ENCODE results near the gene ANXA9. TPM values are rescaled to one million over a fixed set of nuclear protein-coding genes. Genes with fewer than 3 reads are reported as not detected.

The ANXA9 gene
- total RNA-seq, 1 donor from 2014 or later, result not detected

GRCh38 chr1:151039521-151039920 is 57.4 kb downstream of the ANXA9 start:
- Mint-ChIP-seq H3K27me3 (ENCODE audit: unreplicated experiment) (no peaks in the 10 kb centered on the region), H3K36me3 (ENCODE audit: unreplicated experiment) (peaks cover 4% of the 10 kb centered on the region), H3K4me3 (ENCODE audit: unreplicated experiment) (no peak overlapping the region), H3K4me1 (ENCODE audit: low read depth, unreplicated experiment) (no peaks in the 10 kb centered on the region), H3K9me3 (ENCODE audit: unreplicated experiment) (peaks cover 3% of the 10 kb centered on the region), H3K27ac (ENCODE audit: unreplicated experiment) (no peak overlapping the region)
- no peak for TF ChIP-seq CTCF (IDR thresholded peaks at IDR 0.05; ENCODE audit: partially characterized antibody, unreplicated experiment)
- no peak for DNase-seq

GRCh38 chr1:151043163-151043562 is 61.1 kb downstream of the ANXA9 start:
- no peak for DNase-seq
- H3K36me3 Mint-ChIP-seq (ENCODE audit: unreplicated experiment), result peaks cover 4% of the 10 kb centered on the region
- no peaks in the 10 kb centered on the region for H3K4me1 Mint-ChIP-seq (ENCODE audit: low read depth, unreplicated experiment)
- no peak for TF ChIP-seq CTCF (IDR thresholded peaks at IDR 0.05; ENCODE audit: partially characterized antibody, unreplicated experiment)
- H3K27ac Mint-ChIP-seq (ENCODE audit: unreplicated experiment), result no peak overlapping the region
- peaks cover 9% of the 10 kb centered on the region for H3K9me3 Mint-ChIP-seq (ENCODE audit: unreplicated experiment)
- H3K27me3 Mint-ChIP-seq (ENCODE audit: unreplicated experiment), result no peaks in the 10 kb centered on the region
- no peak overlapping the region for H3K4me3 Mint-ChIP-seq (ENCODE audit: unreplicated experiment)

Other genes with a start within 250 kb of the ANXA9 start
- gene CTSS, start 216.5 kb upstream of the ANXA9 start, total RNA-seq (ENCODE audit: unreplicated experiment), result 0.81 TPM
- gene CTSK, start 174.0 kb upstream of the ANXA9 start, total RNA-seq (ENCODE audit: unreplicated experiment), result 8.8 TPM
- gene ARNT, start 105.7 kb upstream of the ANXA9 start, total RNA-seq (ENCODE audit: unreplicated experiment), result 39.1 TPM
- gene CTXND2, start 95.2 kb upstream of the ANXA9 start, total RNA-seq (ENCODE audit: unreplicated experiment), result not detected
- 57.0 TPM for gene SETDB1, start 55.9 kb upstream of the ANXA9 start, total RNA-seq (ENCODE audit: unreplicated experiment)
- 94.2 TPM for gene CERS2, start 7.5 kb upstream of the ANXA9 start, total RNA-seq (ENCODE audit: unreplicated experiment)
- gene MINDY1, start 24.6 kb downstream of the ANXA9 start, total RNA-seq (ENCODE audit: unreplicated experiment), result 26.2 TPM
- gene PRUNE1, start 26.2 kb downstream of the ANXA9 start, total RNA-seq (ENCODE audit: unreplicated experiment), result 14.9 TPM
- 1.4 TPM for gene BNIPL, start 54.3 kb downstream of the ANXA9 start, total RNA-seq (ENCODE audit: unreplicated experiment)
- 1.8 TPM for gene C1orf56, start 65.5 kb downstream of the ANXA9 start, total RNA-seq (ENCODE audit: unreplicated experiment)
- gene CDC42SE1, start 77.3 kb downstream of the ANXA9 start, total RNA-seq (ENCODE audit: unreplicated experiment), result 127 TPM
- gene MLLT11, start 78.1 kb downstream of the ANXA9 start, total RNA-seq (ENCODE audit: unreplicated experiment), result 504 TPM
- gene GABPB2, start 88.5 kb downstream of the ANXA9 start, total RNA-seq (ENCODE audit: unreplicated experiment), result 5.4 TPM
- 119 TPM for gene SEMA6C, start 164.3 kb downstream of the ANXA9 start, total RNA-seq (ENCODE audit: unreplicated experiment)
- not detected for gene TNFAIP8L2, start 174.4 kb downstream of the ANXA9 start, total RNA-seq (ENCODE audit: unreplicated experiment)
- 21.9 TPM for gene LYSMD1, start 183.6 kb downstream of the ANXA9 start, total RNA-seq (ENCODE audit: unreplicated experiment)
- gene SCNM1, start 183.9 kb downstream of the ANXA9 start, total RNA-seq (ENCODE audit: unreplicated experiment), result 44.2 TPM
- gene TMOD4, start 193.7 kb downstream of the ANXA9 start, total RNA-seq (ENCODE audit: unreplicated experiment), result 0.76 TPM
- 125 TPM for gene VPS72, start 207.9 kb downstream of the ANXA9 start, total RNA-seq (ENCODE audit: unreplicated experiment)
- gene PIP5K1A, start 216.3 kb downstream of the ANXA9 start, total RNA-seq (ENCODE audit: unreplicated experiment), result 79.4 TPM